HEK293 (cell line): Measurements from ENCODE around the gene TBC1D4.

Source experiments
- CTCF ChIP-seq: fragments of 450-650 bp; formaldehyde crosslinking; IDR thresholded peaks from 2 replicates; pipeline ENCODE4 v1.5.1; 2016; ENCODE audit warnings: missing biosample characterization, missing genetic modification characterization
- GLI2 ChIP-seq: fragments of 450-650 bp; formaldehyde crosslinking; IDR thresholded peaks from 2 replicates; pipeline ENCODE4; 2017; ENCODE audit warnings: missing biosample characterization, missing genetic modification characterization, low read depth, borderline replicate concordance
- HOXA7 ChIP-seq: sonication (generic); formaldehyde crosslinking; IDR thresholded peaks from 2 replicates; pipeline ENCODE4 v1.8.1; 2022; ENCODE audit warnings: missing genetic modification reagents, borderline replicate concordance
- MZF1 ChIP-seq: fragments of 450-650 bp; formaldehyde crosslinking; IDR thresholded peaks from 2 replicates; pipeline ENCODE4 v1.5.1; 2017; ENCODE audit warnings: missing biosample characterization, missing genetic modification characterization, borderline replicate concordance
- TCF7L2 ChIP-seq: IDR thresholded peaks from 2 replicates; pipeline ENCODE4 v1.6.1; 2011; ENCODE audit warnings: low read depth, mild to moderate bottlenecking, inconsistent platforms, low read length, moderate library complexity, borderline replicate concordance
- ZNF175 ChIP-seq: fragments of 450-650 bp; formaldehyde crosslinking; IDR thresholded peaks from 2 replicates; pipeline ENCODE4 v1.5.1; 2016; ENCODE audit warnings: missing biosample characterization, missing genetic modification characterization
- ZNF24 ChIP-seq: fragments of 450-650 bp; formaldehyde crosslinking; IDR thresholded peaks from 2 replicates; pipeline ENCODE4 v1.5.1; 2016; ENCODE audit warnings: missing biosample characterization, missing genetic modification characterization
- ZNF514 ChIP-seq: fragments of 450-650 bp; formaldehyde crosslinking; IDR thresholded peaks from 2 replicates; pipeline ENCODE4 v1.5.1; 2016; ENCODE audit warnings: missing biosample characterization, missing genetic modification characterization
- ZNF558 ChIP-seq: fragments of 450-650 bp; formaldehyde crosslinking; IDR thresholded peaks from 2 replicates; pipeline ENCODE4 v1.5.1; 2016; ENCODE audit warnings: missing biosample characterization, missing genetic modification characterization
- ZXDB ChIP-seq: fragments of 450-650 bp; formaldehyde crosslinking; IDR thresholded peaks from 2 replicates; pipeline ENCODE4 v1.5.1; 2016; ENCODE audit warnings: missing biosample characterization, missing genetic modification characterization
- TF ChIP-seq, protein P1 (sequence below): fragments of 450-650 bp; formaldehyde crosslinking; IDR thresholded peaks from 2 replicates; pipeline ENCODE4 v1.5.1; 2016; ENCODE audit warnings: missing biosample characterization, missing genetic modification characterization
- TF ChIP-seq, protein P2 (sequence below): fragments of 450-650 bp; formaldehyde crosslinking; IDR thresholded peaks from 2 replicates; pipeline ENCODE4 v1.5.1; 2016; ENCODE audit warnings: missing biosample characterization, missing genetic modification characterization
- TF ChIP-seq, protein P3 (sequence below): sonication (generic); formaldehyde crosslinking; IDR thresholded peaks from 2 replicates; pipeline ENCODE4 v1.8.1; 2022; ENCODE audit warnings: mild to moderate bottlenecking, moderate library complexity, missing genetic modification reagents

DNA sequence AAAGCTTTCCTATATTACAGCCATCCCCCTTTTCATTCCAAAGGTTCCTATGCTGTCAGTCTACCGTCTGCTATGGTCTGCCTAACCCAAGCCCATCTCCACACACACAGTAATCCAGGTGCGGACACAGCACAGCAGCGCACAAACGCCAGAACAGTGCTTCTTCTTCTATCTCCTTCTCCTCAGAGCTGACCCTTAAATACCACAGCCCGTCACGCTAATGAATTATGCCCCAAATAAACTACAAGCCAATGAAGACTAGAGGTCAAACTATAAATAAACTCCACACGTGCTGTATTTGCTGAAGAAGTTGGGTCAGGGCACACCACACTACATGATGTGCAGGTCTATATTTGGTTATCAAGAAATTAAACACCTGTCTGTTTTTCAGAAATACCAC lies 71.8 kb downstream of the TBC1D4 start:
- TF ChIP-seq ZNF514 (tag by site-specific recombination), result no peak
- TF ChIP-seq ZNF175 (tag by site-specific recombination), result no peak
- no peak for TF ChIP-seq MZF1 (tag by site-specific recombination)
- no peak for TF ChIP-seq TCF7L2
- TF ChIP-seq, protein P1, sequence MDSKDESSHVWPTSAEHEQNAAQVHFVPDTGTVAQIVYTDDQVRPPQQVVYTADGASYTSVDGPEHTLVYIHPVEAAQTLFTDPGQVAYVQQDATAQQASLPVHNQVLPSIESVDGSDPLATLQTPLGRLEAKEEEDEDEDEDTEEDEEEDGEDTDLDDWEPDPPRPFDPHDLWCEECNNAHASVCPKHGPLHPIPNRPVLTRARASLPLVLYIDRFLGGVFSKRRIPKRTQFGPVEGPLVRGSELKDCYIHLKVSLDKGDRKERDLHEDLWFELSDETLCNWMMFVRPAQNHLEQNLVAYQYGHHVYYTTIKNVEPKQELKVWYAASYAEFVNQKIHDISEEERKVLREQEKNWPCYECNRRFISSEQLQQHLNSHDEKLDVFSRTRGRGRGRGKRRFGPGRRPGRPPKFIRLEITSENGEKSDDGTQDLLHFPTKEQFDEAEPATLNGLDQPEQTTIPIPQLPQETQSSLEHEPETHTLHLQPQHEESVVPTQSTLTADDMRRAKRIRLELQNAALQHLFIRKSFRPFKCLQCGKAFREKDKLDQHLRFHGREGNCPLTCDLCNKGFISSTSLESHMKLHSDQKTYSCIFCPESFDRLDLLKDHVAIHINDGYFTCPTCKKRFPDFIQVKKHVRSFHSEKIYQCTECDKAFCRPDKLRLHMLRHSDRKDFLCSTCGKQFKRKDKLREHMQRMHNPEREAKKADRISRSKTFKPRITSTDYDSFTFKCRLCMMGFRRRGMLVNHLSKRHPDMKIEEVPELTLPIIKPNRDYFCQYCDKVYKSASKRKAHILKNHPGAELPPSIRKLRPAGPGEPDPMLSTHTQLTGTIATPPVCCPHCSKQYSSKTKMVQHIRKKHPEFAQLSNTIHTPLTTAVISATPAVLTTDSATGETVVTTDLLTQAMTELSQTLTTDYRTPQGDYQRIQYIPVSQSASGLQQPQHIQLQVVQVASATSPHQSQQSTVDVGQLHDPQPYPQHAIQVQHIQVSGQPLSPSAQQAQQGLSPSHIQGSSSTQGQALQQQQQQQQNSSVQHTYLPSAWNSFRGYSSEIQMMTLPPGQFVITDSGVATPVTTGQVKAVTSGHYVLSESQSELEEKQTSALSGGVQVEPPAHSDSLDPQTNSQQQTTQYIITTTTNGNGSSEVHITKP (tag by site-specific recombination), result no peak
- no peak for TF ChIP-seq CTCF (tag by site-specific recombination)
- no peak for TF ChIP-seq ZNF24 (tag by site-specific recombination)
- TF ChIP-seq, protein P2, sequence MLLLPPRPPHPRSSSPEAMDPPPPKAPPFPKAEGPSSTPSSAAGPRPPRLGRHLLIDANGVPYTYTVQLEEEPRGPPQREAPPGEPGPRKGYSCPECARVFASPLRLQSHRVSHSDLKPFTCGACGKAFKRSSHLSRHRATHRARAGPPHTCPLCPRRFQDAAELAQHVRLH (tag by site-specific recombination), result no peak
- TF ChIP-seq ZXDB (tag by site-specific recombination), result no peak
- no peak for TF ChIP-seq ZNF558 (tag by site-specific recombination)
- TF ChIP-seq HOXA7 (CRISPR knock-in tag), result no peak
- TF ChIP-seq, protein P3, sequence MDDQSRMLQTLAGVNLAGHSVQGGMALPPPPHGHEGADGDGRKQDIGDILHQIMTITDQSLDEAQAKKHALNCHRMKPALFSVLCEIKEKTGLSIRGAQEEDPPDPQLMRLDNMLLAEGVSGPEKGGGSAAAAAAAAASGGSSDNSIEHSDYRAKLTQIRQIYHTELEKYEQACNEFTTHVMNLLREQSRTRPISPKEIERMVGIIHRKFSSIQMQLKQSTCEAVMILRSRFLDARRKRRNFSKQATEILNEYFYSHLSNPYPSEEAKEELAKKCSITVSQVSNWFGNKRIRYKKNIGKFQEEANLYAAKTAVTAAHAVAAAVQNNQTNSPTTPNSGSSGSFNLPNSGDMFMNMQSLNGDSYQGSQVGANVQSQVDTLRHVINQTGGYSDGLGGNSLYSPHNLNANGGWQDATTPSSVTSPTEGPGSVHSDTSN (CRISPR knock-in tag), result no peak
- TF ChIP-seq GLI2, result no peak
